Right forelimb (tissue), 1 donor: ENCODE results near the gene ADAMTSL5.
"Not testable (repeated sequence)": the region's sequence is repeated elsewhere in the genome, so short reads cannot be mapped to it uniquely, and the experiment has no call there.

ENCODE experiments used
- DNase-seq: peaks from one replicate; pipeline ENCODE4 v3.0.0-alpha.2; 2018

The ADAMTSL5 gene

GRCh38 chr19:1511318-1512317 lies 1.2 kb downstream of the ADAMTSL5 start:
- DNase-seq, result no peak

GRCh38 chr19:1510807-1511206 lies 2.0 kb downstream of the ADAMTSL5 start:
- DNase-seq, result no peak

DNA sequence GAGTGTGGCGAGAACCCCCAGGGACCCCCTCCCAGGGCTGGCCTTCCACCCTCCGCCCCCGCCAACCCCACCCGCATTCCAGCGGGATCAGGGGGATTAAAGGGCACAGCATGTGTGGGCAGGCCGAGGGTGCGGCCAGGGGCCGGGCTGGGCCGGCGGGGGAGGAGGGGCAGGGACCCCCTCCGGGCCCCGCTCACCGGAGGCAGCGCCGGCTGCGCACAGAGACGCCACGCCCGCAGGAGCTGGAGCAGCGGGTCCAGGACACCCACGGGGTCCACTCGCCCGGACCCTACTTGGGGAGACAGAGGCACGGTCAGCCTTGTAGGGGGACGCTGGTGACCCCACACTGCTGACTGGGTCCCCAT lies 2.4 kb downstream of the ADAMTSL5 start:
- DNase-seq, result no peak

GRCh38 chr19:1509602-1510441 lies 3.0 kb downstream of the ADAMTSL5 start:
- no peak for DNase-seq

GRCh38 chr19:1508507-1508856 lies 4.3 kb downstream of the ADAMTSL5 start:
- DNase-seq, result no peak

- DNase-seq, result peak; percentile 95
Observed at GRCh38 chr19:1507763-1508506, 4.9 kb downstream of the ADAMTSL5 start.

GRCh38 chr19:1507192-1507660 lies 5.6 kb downstream of the ADAMTSL5 start:
- no peak for DNase-seq

GRCh38 chr19:1505991-1506881 lies 6.6 kb downstream of the ADAMTSL5 start:
- no peak for DNase-seq

DNA sequence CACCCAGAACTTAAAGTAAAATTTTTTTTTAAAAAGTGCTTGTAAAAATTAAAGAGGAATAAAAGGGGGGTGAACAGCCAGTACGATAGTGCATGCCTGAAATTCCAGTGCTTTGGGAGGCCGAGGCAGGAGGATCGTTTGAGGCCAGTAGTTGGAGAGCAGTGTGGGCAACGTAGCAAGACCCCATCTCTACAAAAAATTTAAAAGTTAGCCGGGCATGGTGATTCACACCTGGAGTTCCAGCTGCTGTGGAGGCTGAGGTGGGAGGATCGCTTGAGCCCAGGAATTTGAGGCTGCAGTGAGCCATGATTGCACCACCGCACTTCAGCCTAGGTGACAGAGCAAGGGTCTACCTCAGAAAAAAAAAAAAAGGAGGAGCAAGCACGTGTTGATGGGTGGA lies 7.8 kb downstream of the ADAMTSL5 start:
- DNase-seq, result no peak

DNA sequence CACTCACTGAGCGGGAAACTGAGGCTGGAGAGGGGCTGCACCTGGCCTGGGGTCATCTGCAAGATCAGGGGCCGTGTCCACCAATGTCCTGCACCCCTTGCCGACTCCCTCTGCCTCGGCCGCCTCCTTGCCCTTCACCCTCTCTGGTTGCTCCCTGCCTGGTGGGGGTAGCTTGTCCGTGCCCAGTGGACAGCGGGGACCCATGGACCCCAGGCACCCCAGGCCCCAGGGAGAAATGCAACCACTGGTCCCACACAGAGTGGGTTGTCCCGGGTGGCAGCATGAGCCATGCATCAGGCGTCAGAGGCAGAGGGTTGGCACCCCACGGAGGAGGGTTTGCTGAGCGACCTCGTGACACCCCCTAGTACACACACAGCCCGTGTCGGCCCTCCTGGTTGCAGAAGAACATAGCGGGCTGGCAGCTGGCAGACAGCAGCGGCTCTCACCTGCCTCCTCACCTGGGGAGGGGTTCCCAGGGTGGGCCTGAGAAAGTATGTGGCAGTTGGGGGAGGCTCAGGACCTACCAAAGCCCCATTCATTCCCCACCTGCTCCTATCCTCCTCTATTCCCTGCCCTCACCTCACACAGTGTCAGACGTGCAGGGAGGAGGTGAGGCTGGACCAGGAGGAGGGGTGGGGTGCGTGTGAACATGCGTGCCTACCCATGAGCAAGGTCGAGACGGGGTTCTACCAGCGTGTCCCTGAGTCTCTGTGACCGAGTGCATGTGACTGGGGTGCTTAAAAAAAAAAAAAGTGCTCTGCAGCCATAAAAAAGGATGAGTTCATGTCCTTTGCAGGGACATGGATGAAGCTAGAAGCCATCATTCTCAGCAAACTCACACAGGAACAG lies 8.7 kb downstream of the ADAMTSL5 start:
- no peak for DNase-seq

DNA sequence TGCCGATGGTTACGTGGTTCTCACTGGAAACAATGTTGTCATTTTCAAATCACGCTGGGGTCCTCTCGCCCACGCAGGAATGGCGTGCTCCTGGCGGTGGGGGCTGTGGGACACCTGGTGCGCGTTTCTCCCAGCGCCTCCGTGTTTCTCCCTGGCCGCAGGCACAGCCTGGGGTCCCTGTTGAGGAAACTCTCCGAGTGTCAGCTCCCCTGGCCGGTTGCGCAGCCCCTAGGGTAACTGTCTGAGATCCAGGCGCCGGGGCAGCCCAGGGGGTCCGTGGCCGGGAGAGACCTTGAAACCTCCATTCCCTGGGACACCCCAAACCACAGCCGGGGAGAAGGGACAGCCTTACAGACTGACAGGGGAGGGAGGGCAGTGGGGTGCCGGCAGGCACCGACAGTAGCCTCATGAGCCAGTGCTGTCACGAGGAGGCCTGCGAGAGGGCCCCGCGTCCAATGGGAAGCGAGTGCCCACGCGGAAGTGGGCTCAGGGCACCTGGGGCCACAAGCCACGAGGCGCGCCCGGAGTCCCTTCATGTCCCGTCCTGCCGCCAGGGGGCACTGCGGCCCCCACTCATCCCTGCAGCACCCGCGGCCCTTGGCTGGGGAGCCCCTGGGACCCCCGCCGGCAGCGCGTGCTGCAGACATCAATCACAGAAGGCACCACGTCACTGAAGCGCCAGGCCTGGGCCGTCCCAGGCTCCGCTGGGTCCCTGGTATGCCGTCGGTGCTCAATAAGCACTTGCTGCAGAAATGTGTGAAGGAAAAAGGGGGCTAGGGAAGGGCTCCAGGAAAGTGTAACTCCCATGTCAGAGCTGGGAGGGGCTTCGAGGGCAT lies 9.5 kb downstream of the ADAMTSL5 start:
- no peak for DNase-seq

GRCh38 chr19:1502433-1503088 lies 10.3 kb downstream of the ADAMTSL5 start:
- DNase-seq, result no peak

DNA sequence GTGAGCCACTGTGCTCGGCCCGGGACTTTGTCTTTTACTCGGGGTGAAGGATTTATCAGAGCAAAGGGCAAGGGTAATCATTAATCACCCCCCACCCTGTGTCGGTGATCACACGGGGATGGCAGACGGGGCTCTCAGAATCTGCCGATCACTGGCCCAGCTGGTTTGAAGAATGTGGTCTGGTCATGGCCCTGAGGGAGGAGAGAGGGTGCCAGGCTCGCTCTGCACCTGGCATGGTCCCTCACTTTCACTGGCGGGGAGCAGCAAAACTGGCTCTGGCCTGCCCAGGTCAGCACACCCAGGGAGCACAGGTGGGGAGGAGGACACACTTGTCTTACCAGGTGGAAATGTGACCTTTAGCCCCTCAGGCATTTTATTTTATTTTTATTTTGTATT lies 11.6 kb downstream of the ADAMTSL5 start:
- DNase-seq, result no peak

DNA sequence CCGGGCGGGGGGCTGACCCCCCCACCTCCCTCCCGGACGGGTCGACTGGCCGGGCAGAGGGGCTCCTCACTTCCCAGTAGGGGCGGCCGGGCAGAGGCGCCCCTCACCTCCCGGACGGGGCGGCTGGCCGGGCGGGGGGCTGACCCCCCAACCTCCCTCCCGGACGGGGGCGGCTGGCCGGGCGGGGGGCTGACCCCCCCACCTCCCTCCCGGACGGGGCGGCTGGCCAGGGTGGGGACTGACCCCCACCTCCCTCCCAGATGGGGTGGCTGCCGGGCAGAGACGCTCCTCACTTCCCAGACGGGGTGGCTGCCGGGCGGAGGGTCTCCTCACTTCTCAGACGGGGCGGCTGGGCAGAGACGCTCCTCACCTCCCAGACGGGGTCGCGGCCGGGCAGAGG lies 13.6 kb downstream of the ADAMTSL5 start:
- DNase-seq, result not testable (repeated sequence)

DNA sequence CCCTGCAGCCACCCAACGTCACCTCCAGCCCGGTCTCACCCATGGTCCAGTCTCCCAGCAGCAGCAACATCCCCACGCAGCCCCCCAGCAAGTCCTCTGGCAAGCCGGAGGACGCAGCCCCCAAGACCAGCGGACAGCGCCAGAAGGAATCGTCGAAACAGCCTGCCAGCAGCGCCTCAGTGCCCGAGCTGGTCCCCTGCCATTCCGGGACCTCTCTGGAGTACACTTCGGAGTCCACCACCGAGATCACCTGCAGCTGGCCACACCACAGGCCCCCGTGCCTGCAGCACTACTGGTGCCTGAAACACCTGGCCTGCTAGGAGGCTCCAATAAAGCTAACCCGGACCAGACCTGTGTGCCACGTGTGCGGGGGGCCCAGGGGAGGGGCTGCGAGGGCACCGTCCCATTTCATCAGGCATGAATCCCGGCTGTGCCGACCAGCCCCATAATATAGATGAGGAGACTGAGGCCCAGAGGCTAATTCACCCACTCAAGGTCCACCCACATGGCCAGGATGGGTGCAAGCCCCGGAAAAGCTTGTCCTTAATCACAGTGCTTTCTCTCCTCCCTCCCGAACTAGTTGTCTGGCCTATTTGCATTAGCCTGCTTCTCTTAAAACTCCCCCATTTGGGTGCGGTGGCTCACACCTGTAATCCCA lies 15.1 kb downstream of the ADAMTSL5 start:
- DNase-seq, result no peak

DNA sequence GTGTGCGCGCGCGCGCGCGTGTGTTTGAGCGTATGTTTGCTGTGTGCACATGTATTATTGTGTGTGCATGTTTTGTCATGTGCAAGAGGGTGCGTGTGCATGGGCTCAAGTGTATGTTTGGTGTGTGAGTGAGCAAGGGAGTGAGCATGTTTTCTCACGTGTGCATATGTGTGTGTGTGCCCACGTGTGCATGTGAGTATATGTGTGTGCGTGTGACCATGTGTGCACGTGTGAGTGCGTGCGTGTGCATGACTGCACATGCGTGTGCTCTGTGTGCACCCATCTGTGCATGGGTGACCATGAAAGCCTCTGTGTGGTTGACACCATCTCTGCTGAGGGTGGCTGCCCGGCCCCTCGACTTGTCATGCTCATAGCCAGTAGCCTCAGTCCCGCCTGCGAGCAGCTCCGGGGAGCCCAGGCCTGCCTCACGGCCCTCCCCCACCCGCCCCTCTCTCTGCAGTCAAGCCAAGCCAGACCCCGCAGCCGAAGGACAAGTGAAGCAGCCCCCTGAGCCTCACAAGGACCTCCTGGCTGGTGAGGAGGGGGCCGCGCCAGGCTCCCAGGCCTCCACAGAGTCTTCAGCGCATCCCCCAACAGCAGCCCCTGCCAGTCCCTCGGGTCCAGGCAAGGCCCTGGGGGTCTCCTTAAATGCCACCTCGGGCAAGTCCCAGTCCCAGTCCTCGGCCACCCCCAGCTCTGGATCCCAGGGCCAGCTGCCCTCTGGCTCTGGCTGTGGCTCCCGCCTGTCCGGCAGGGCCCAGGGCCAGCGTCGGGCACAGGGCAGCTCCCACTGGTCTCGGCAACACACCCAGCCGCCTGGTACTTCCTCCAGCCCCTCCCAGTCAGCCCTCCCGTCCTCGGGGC lies 15.9 kb downstream of the ADAMTSL5 start:
- no peak for DNase-seq

DNA sequence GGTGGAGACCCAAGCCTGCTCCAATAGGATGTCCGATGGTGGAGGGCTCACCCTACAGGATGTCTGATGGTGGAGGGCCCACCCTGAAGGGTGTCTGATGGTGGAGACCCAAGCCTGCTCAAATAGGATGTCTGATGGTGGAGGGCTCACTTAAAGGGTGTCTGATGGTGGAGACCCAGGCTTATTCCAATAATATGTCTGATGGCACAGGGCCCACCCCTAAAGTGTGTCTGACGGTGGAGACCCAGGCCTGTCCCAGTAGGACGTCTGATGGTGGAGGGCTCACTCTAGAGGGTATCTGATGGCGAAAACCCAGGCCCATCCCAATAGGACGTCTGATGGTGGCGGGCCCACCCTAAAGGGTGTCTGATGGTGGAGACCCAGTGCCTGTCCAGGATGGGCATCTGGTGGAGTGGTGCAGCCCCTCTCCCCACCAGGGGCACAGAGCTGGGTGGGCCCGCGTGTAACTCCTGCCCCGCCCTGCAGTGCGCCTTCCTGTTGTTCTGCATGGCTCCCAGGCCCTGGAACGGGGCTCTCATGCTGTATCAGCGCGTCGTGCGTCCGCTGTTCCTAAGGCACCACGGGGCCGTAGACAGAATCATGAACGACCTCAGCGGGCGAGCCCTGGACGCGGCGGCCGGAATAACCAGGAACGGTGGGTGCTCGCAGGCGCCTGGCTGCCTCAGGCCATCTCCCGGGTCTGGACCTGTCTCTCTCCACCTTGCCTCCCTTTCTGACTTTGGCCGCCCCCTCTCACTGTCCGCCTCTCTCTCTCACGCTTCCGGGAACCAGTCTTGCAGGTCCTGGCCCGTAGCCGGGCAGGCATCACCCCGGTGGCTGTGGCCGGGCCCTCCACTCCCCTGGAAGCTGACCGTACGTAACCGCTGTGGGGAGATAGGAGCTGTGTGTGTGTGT lies 16.8 kb downstream of the ADAMTSL5 start:
- DNase-seq, result no peak
